Activated T-helper 17 cell treated with anti-CD3 and anti-CD28 coated beads, Interleukin-2, amount 50 U/mL, for 72 hours (primary cell): Measurements from ENCODE around the gene CLDN20. TPM values are rescaled to one million over a fixed set of nuclear protein-coding genes. Genes with fewer than 3 reads are reported as not detected.

ENCODE experiments used
- ATAC-seq: fragments of 150-1000 bp; cut with Tn5 transposase; replicated peaks from 2 replicates; pipeline ENCODE4 v1.10.0; 2021; ENCODE audit warnings: mild to moderate bottlenecking, moderate library complexity
- H3K27ac Mint-ChIP-seq: one replicate; pipeline ENCODE4 v1.8.0; 2022; ENCODE audit warnings: mixed read lengths
- H3K27me3 Mint-ChIP-seq: one replicate; pipeline ENCODE4 v1.8.0; 2022; ENCODE audit warnings: mixed read lengths
- H3K36me3 Mint-ChIP-seq: one replicate; pipeline ENCODE4 v1.8.0; 2022; ENCODE audit warnings: low read depth, mild to moderate bottlenecking, mixed read lengths
- H3K4me1 Mint-ChIP-seq: one replicate; pipeline ENCODE4 v1.8.0; 2022; ENCODE audit warnings: mixed read lengths
- H3K4me3 Mint-ChIP-seq: one replicate; pipeline ENCODE4 v1.8.0; 2022; ENCODE audit warnings: mild to moderate bottlenecking, mixed read lengths
- H3K9me3 Mint-ChIP-seq: one replicate; pipeline ENCODE4 v1.8.0; 2022; ENCODE audit warnings: mixed read lengths
- total RNA-seq, 2 donors: library from RNA; stranded (reverse); gene quantifications; one replicate each; pipeline ENCODE4 v1.2.3, GENCODE V29; 2022

Gene CLDN20
- total RNA-seq, 2 donors from 2014 or later: not detected

GRCh38 chr6:155319902-155320301 lies 56.1 kb downstream of the CLDN20 start:
- H3K9me3 Mint-ChIP-seq: no peaks in the 10 kb centered on the region
- H3K36me3 Mint-ChIP-seq: peaks cover 2% of the 10 kb centered on the region
- no peak for ATAC-seq

GRCh38 chr6:155324172-155324571 lies 60.4 kb downstream of the CLDN20 start:
- H3K9me3 Mint-ChIP-seq: no peaks in the 10 kb centered on the region
- peaks cover 5% of the 10 kb centered on the region for H3K4me1 Mint-ChIP-seq
- H3K27ac Mint-ChIP-seq: no peak overlapping the region
- H3K27me3 Mint-ChIP-seq: peaks cover 6% of the 10 kb centered on the region
- no peaks in the 10 kb centered on the region for H3K36me3 Mint-ChIP-seq
- no peak overlapping the region for H3K4me3 Mint-ChIP-seq
- no peak for ATAC-seq

More at GRCh38 chr6:155319902-155320301, 56.1 kb downstream of the CLDN20 start:
- H3K27me3 Mint-ChIP-seq: peaks cover 3% of the 10 kb centered on the region
- H3K27ac Mint-ChIP-seq: no peak overlapping the region
- peak overlapping the region; percentile 10 for H3K4me3 Mint-ChIP-seq
- H3K4me1 Mint-ChIP-seq: peaks cover 5% of the 10 kb centered on the region

- H3K27me3 Mint-ChIP-seq: peaks cover 6% of the 10 kb centered on the region
- ATAC-seq: no peak
- H3K27ac Mint-ChIP-seq: no peak overlapping the region
- no peaks in the 10 kb centered on the region for H3K36me3 Mint-ChIP-seq
- no peaks in the 10 kb centered on the region for H3K4me1 Mint-ChIP-seq
- H3K4me3 Mint-ChIP-seq: no peak overlapping the region
- H3K9me3 Mint-ChIP-seq: no peaks in the 10 kb centered on the region
Observed at GRCh38 chr6:155324993-155325392, 61.2 kb downstream of the CLDN20 start.

- Mint-ChIP-seq H3K27ac (no peak overlapping the region), H3K4me1 (peaks cover 4% of the 10 kb centered on the region), H3K27me3 (peaks cover 6% of the 10 kb centered on the region), H3K4me3 (no peak overlapping the region), H3K36me3 (no peaks in the 10 kb centered on the region), H3K9me3 (no peaks in the 10 kb centered on the region)
- no peak for ATAC-seq
Observed at GRCh38 chr6:155325700-155326516, 62.1 kb downstream of the CLDN20 start.

Other genes starting within 250 kb of the CLDN20 start
- gene TFB1M, start 50.5 kb downstream of the CLDN20 start, total RNA-seq: 10 to 100 TPM; 38.6 to 48.9 TPM
- not detected for gene NOX3, start 191.8 kb downstream of the CLDN20 start, total RNA-seq